Chondrocyte (in vitro differentiated cells): ENCODE results near the gene SLIT3. TPM values are rescaled to one million over a fixed set of nuclear protein-coding genes. Genes with fewer than 3 reads are reported as not detected.

Experiments
- DNase-seq: peaks from one replicate; pipeline ENCODE4 v3.0.0; 2021; ENCODE audit warnings: mixed read lengths, low spot score
- H3K27ac Mint-ChIP-seq: one replicate; pipeline ENCODE4 v1.8.0; 2021; ENCODE audit warnings: mild to moderate bottlenecking, moderate library complexity, mixed read lengths; ENCODE audit not compliant: unreplicated experiment
- H3K27me3 Mint-ChIP-seq: 2 replicates; pipeline ENCODE4 v1.8.0; 2021; ENCODE audit warnings: low read depth, mixed read lengths
- H3K36me3 Mint-ChIP-seq: 2 replicates; pipeline ENCODE4 v1.8.0; 2021; ENCODE audit warnings: low read depth, mixed read lengths
- H3K4me1 Mint-ChIP-seq: 2 replicates; pipeline ENCODE4 v1.8.0; 2021; ENCODE audit warnings: low read depth, mild to moderate bottlenecking, mixed read lengths
- H3K4me3 Mint-ChIP-seq: one replicate; pipeline ENCODE4 v1.8.0; 2021; ENCODE audit warnings: mild to moderate bottlenecking, moderate library complexity, mixed read lengths; ENCODE audit not compliant: unreplicated experiment
- H3K9me3 Mint-ChIP-seq: 2 replicates; pipeline ENCODE4 v1.8.0; 2021; ENCODE audit warnings: low read depth, mixed read lengths
- CTCF ChIP-seq: fragments of 200-600 bp; sonication (generic); IDR thresholded peaks from 2 replicates; pipeline ENCODE4 v1.5.0; 2021; ENCODE audit warnings: antibody characterized with exemption, mild to moderate bottlenecking, moderate library complexity
- total RNA-seq: library from RNA; stranded (reverse); gene quantifications from 3 replicates; pipeline ENCODE4 v1.2.1, GENCODE V29; 2021

SLIT3 gene
- total RNA-seq, 1 donor from 2014 or later = 116 TPM

GRCh38 chr5:168772316-168772961 is 528.5 kb downstream of the SLIT3 start:
- Mint-ChIP-seq H3K27ac (no peak overlapping the region), H3K9me3 (peaks cover 10% of the 10 kb centered on the region), H3K4me1 (no peaks in the 10 kb centered on the region), H3K27me3 (no peaks in the 10 kb centered on the region), H3K36me3 (peaks cover 56% of the 10 kb centered on the region), H3K4me3 (no peak overlapping the region)
- no peak for TF ChIP-seq CTCF
- DNase-seq = no peak

GRCh38 chr5:168771678-168772077 is 529.3 kb downstream of the SLIT3 start:
- no peak for TF ChIP-seq CTCF
- Mint-ChIP-seq H3K4me1 (no peaks in the 10 kb centered on the region), H3K27me3 (no peaks in the 10 kb centered on the region), H3K27ac (no peak overlapping the region), H3K4me3 (no peak overlapping the region), H3K9me3 (peaks cover 10% of the 10 kb centered on the region), H3K36me3 (peaks cover 55% of the 10 kb centered on the region)
- DNase-seq = no peak

GRCh38 chr5:168770996-168771395 is 529.9 kb downstream of the SLIT3 start:
- peaks cover 1% of the 10 kb centered on the region for H3K4me1 Mint-ChIP-seq
- no peak overlapping the region for H3K4me3 Mint-ChIP-seq
- peaks cover 10% of the 10 kb centered on the region for H3K9me3 Mint-ChIP-seq
- no peak overlapping the region for H3K27ac Mint-ChIP-seq
- TF ChIP-seq CTCF = no peak
- no peaks in the 10 kb centered on the region for H3K27me3 Mint-ChIP-seq
- DNase-seq = no peak
- H3K36me3 Mint-ChIP-seq = peaks cover 53% of the 10 kb centered on the region

GRCh38 chr5:168770036-168770498 is 530.9 kb downstream of the SLIT3 start:
- Mint-ChIP-seq H3K9me3 (peaks cover 10% of the 10 kb centered on the region), H3K36me3 (peaks cover 53% of the 10 kb centered on the region), H3K27ac (peak overlapping the region; percentile 59), H3K4me3 (no peak overlapping the region), H3K4me1 (peaks cover 11% of the 10 kb centered on the region), H3K27me3 (no peaks in the 10 kb centered on the region)
- no peak for TF ChIP-seq CTCF
- no peak for DNase-seq

- no peaks in the 10 kb centered on the region for H3K27me3 Mint-ChIP-seq
- peaks cover 45% of the 10 kb centered on the region for H3K36me3 Mint-ChIP-seq
- peaks cover 11% of the 10 kb centered on the region for H3K4me1 Mint-ChIP-seq
These were observed 532.8 kb downstream of the SLIT3 start for GRCh38 chr5:168768172-168768571.

More at GRCh38 chr5:168768172-168768571, 532.8 kb downstream of the SLIT3 start:
- no peak for TF ChIP-seq CTCF
- DNase-seq = no peak
- Mint-ChIP-seq H3K4me3 (no peak overlapping the region), H3K27ac (no peak overlapping the region), H3K9me3 (peaks cover 10% of the 10 kb centered on the region)
